Renal cortex interstitium (tissue), 15 donors: Measurements from ENCODE around the gene S100A2. TPM values are rescaled to one million over a fixed set of nuclear protein-coding genes. Genes with fewer than 3 reads are reported as not detected.

Experiments used
- DNase-seq, 11 donors: peaks; one replicate each; pipeline ENCODE4 v3.0.0-alpha.2; 2013; ENCODE audit warnings: low read depth in 9 of 11, low spot score in 4 of 11; ENCODE audit errors: extremely low read depth in 1 of 11
- long read RNA-seq, 16 experiments: transcript quantifications; one replicate each; lab custom pipeline, GENCODE V29; 2026
- polyA plus RNA-seq, 3 donors: library from polyadenylated mRNA; unstranded; fragments of 120-200 nt; gene quantifications; one replicate each; pipeline ENCODE4 v1.2.1, GENCODE V29; 2013; ENCODE audit not compliant: insufficient read length in 3 of 3

S100A2 gene
- polyA plus RNA-seq = 1 to 10 TPM; 3.8 to 9.8 (median 4.1) TPM
- long read RNA-seq, donor 1, partial matches to known transcripts = 0 of 2 reads
- long read RNA-seq, donor 1, other reads (novel, unspliced or antisense) = 0 of 2 reads
- long read RNA-seq, donor 2, partial matches to known transcripts = 0 of 2 reads
- long read RNA-seq, donor 2, other reads (novel, unspliced or antisense) = 0 of 2 reads
- long read RNA-seq, donor 3, transcript S100A2-202 (3 exons, 998 nt) = major isoform, 9 of 9 reads
- long read RNA-seq, donor 3, partial matches to known transcripts = 0 of 9 reads
- long read RNA-seq, donor 3, other reads (novel, unspliced or antisense) = 0 of 9 reads
- long read RNA-seq, donor 4, partial matches to known transcripts = 0 of 5 reads
- long read RNA-seq, donor 4, other reads (novel, unspliced or antisense) = 0 of 5 reads
- long read RNA-seq, donor 5 = 0 reads
- long read RNA-seq, donor 6, partial matches to known transcripts = 0 of 3 reads
- long read RNA-seq, donor 6, other reads (novel, unspliced or antisense) = 0 of 3 reads
- long read RNA-seq, donor 7, partial matches to known transcripts = 0 of 1 reads
- long read RNA-seq, donor 7, other reads (novel, unspliced or antisense) = 0 of 1 reads
- long read RNA-seq, donor 8, transcript S100A2-202 (3 exons, 998 nt) = major isoform, 10 of 13 reads
- long read RNA-seq, donor 8, partial matches to known transcripts = 0 of 13 reads
- long read RNA-seq, donor 8, other reads (novel, unspliced or antisense) = 0 of 13 reads
- long read RNA-seq, donor 9, partial matches to known transcripts = 0 of 5 reads
- long read RNA-seq, donor 9, other reads (novel, unspliced or antisense) = 0 of 5 reads
- long read RNA-seq, donor 10, transcript S100A2-202 (3 exons, 998 nt) = major isoform, 6 of 6 reads
- long read RNA-seq, donor 10, partial matches to known transcripts = 0 of 6 reads
- long read RNA-seq, donor 10, other reads (novel, unspliced or antisense) = 0 of 6 reads
- long read RNA-seq, donor 11, partial matches to known transcripts = 0 of 4 reads
- long read RNA-seq, donor 11, other reads (novel, unspliced or antisense) = 0 of 4 reads
- long read RNA-seq, donor 12, partial matches to known transcripts = 0 of 4 reads
- long read RNA-seq, donor 12, other reads (novel, unspliced or antisense) = 0 of 4 reads
- long read RNA-seq, donor 13, transcript S100A2-202 (3 exons, 998 nt) = major isoform, 7 of 7 reads
- long read RNA-seq, donor 13, partial matches to known transcripts = 0 of 7 reads
- long read RNA-seq, donor 13, other reads (novel, unspliced or antisense) = 0 of 7 reads
- long read RNA-seq, donor 14, transcript S100A2-202 (3 exons, 998 nt) = major isoform, 7 of 9 reads
- long read RNA-seq, donor 14, partial matches to known transcripts = 0 of 9 reads
- long read RNA-seq, donor 14, other reads (novel, unspliced or antisense) = 0 of 9 reads
- long read RNA-seq, donor 15 = 0 reads
- long read RNA-seq, donor 16, partial matches to known transcripts = 0 of 11 reads
- long read RNA-seq, donor 16, other reads (novel, unspliced or antisense) = 0 of 11 reads

DNA sequence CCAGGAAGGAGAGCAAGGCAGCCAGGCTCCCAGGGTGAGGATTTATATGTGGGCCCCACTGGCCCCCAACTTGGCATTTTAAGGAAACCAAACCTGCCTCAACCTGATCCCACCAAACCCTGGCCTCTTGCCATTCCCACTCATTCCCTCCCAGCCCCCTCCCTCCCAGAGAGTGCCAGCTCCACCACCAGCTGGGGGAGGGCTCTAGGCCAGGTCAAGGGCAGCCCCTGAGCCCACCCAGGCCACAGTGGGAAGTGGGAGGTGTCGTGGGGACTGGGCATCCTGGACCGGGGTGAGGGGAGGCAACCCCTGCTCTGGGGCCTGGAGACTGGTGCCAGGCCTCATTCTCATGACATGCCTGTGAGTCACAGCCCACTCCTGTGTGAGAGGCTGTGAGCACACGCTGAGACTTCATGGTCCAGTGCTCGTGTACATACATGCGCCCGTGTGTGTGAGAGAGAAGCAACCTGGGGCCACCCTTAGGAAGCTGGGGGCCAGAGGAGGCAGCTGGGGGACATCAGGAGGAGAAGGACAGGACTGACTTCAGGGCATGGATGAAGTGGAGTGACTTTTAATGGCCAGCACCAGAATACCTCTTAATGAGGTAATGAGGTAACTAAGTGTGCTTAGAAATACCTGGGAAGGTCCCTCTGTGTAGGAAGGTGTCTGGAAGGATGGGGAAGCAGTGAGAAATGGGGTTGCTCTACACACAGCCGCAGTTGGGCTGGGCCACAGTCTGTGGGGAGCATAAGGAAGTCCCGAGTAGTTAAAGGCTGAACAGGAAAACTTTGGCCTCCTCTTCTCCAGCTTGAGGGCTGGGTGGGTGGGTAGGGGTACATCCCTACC lies at the start of gene S100A2:
S100A2 (minus strand) TSS at position 316 of the 846 bp plus-strand sequence. CDS start 1,967 bp downstream, outside the sequence.
- DNase-seq = no peak

- DNase-seq = no peak
Measured at GRCh38 chr1:153615406-153615805, 49.8 kb upstream of the S100A2 start.

GRCh38 chr1:153614906-153615305 lies 49.3 kb upstream of the S100A2 start:
- DNase-seq = no peak

DNA sequence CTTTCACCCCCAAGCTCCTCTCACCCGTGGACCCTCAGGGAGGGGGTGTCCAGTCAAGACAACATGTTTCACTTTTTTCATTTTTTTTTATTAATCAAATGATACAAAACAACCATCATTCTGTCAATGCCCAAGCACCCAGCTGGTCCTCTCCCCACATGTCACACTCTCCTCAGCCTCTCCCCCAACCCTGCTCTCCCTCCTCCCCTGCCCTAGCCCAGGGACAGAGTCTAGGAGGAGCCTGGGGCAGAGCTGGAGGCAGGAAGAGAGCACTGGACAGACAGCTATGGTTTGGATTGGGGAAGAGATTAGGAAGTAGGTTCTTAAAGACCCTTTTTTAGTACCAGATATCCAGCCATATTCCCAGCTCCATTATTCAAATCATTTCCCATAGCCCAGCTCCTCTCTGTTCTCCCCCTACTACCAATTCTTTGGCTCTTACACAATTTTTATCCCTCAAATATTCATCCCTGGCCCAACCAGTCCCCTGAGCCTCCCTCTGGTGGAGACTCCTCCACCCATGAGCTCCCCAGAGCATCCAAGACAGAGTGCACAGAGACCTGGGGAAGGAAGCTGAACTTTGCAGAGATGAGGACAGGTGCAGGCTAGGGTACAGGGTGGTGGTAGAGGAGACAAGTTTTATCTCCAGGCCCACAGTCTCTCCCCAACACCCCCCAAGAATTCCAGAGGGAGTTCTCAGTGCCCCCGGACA lies 48.7 kb upstream of the S100A2 start:
- DNase-seq = no peak

DNA sequence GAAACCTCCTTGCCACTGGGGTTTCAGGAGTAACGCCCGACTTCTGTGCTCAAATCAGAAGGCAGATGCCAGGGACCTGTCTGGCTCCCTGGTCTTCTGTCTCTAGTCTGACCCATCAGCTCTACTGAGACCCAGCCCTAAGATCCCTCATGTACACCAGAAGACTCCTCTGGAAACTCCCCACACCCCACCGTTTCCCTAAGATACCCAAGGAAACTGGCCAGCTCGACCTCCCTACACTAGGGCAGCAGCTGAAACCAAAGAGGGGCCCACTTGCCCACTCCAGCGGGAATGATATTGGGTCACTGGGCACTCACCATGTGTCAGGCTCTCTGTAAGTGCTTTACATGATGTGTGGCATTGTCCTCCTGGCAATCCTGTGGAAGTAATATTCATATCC lies 47.8 kb upstream of the S100A2 start:
- DNase-seq = no peak

DNA sequence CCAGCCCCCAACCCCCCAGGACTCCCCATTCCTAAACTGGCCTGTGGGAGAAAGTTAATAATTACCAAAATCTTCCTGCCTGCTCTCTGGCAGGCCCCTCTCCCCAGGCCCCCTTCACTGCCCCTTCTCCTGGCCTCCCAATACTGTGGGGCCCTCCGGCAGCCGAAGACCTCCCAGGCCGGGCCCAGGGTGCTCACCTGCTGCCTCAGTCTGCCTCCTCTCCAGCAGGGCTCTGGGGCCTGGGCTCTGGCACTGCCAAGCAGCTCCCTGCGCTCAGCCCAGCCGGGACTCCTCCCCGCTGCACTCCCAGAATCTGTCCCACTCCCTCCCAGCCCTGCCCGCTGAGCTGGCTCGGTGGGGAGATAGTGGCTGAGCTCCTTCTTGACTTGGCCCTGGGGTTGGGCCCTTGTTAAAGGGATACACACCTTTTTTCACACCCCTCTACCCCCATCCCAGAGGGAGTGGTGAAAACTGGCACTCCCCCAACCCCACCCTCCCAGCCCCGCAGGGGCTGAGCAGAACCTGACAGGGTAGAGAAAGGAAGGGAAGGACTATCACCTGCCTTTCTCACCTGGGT lies 47.2 kb upstream of the S100A2 start, which contains the start of gene S100A16:
S100A16 (minus strand) TSS at position 383 of the 577 bp plus-strand sequence. CDS start 4,986 bp downstream, outside the sequence.
- DNase-seq = peak in 1 of 11 donors; percentile 65

- no peak for DNase-seq
Measured at GRCh38 chr1:153612111-153612754, 46.6 kb upstream of the S100A2 start.

GRCh38 chr1:153611356-153611755 lies 45.7 kb upstream of the S100A2 start:
- DNase-seq = no peak

DNA sequence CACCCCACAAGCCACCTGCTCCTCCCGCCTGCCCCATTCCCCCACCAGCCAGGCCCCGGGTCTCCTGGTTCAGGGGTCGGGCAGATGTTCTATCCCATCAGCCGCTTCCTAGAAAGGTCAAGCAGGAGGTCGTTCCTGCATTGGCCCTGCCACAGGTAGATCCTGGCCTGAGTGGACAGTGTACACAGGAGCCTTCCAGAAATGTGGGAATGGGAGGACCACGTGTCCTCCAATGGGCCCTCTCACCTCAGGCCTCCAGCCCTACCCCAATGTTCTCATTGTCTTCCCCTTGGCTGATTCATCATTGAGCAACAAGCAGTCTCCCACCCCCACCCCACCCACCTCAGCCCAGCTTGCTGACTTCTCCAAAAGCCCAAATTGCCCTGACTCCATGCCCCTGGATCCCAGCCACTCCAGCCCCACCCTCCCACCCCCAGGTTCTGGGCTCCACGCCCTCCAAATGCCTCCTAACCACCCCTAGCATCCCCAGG lies 45.2 kb upstream of the S100A2 start:
- no peak for DNase-seq

GRCh38 chr1:153610334-153610733 lies 44.7 kb upstream of the S100A2 start:
- DNase-seq = no peak

GRCh38 chr1:153609585-153609907 lies 43.9 kb upstream of the S100A2 start:
- no peak for DNase-seq

DNA sequence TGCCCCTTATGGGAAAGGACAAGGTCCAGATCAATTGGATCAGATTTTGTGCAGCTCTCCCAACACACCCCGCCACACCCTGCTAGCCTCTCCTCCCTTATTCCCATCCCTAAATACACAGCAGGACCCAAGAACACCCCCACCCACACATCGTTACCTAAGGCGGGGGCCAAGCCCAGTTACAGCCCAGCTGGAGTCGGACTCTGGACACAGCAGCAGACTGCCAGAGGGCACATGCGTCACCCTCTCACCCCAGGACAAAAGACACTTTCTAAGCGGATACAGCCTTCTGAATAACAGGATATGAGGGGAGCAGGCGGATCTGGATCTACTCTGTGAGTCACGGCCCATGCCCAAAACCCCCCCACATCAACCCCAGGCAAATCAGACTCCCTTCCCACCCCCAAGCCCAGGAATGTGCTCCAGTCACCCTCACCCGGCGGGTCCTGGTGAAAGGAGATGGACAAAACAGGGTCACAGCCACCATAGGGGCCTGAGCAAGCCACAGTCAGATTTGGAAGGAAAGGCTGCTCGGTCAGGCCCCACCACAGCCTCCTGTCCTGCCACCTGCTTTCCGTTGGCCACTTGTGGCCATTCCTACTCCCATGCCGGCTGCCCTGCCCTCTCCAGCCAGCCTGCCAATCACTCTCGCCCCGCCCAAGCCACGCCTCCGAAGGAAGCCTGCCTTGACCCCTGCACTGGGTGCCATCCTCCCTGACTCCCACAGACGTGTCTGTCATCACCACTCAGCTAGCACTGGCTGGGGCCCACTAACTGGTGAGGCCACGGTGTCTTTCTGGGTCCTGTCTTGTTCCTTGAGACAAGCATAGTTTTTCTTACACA lies 43.3 kb upstream of the S100A2 start:
- peak in 1 of 11 donors; percentile 42 for DNase-seq

GRCh38 chr1:153608089-153608682 lies 42.5 kb upstream of the S100A2 start:
- DNase-seq = no peak

- DNase-seq = no peak
Measured at GRCh38 chr1:153607381-153607780, 41.7 kb upstream of the S100A2 start.

- no peak for DNase-seq
Measured at GRCh38 chr1:153606194-153606593, 40.5 kb upstream of the S100A2 start.
